Ureter (tissue), 1 donor: ENCODE results near the gene POLN. TPM values are rescaled to one million over a fixed set of nuclear protein-coding genes. Genes with fewer than 3 reads are reported as not detected.

Source experiments
- DNase-seq: peaks from one replicate; pipeline ENCODE4 v3.0.0-alpha.2; 2020; ENCODE audit warnings: low spot score
- total RNA-seq: library from RNA; stranded (reverse); gene quantifications from one replicate; pipeline ENCODE4 v1.2.4, GENCODE V29; 2023
- donor health status: DM: yes; HTN: yes; CAD: no.

POLN gene
- total RNA-seq, 1 donor from 2014 or later, result 3.1 TPM

- DNase-seq, result no peak
Observed at GRCh38 chr4:2071252-2071911, 170.5 kb downstream of the POLN start.

- DNase-seq, result no peak
Observed at GRCh38 chr4:2070421-2071251, 171.3 kb downstream of the POLN start.

GRCh38 chr4:2069986-2070385 is 171.9 kb downstream of the POLN start:
- no peak for DNase-seq

- DNase-seq, result no peak
Observed at GRCh38 chr4:2069161-2069971, 172.6 kb downstream of the POLN start.

GRCh38 chr4:2068566-2068965 is 173.4 kb downstream of the POLN start:
- no peak for DNase-seq

- DNase-seq, result no peak
Observed at GRCh38 chr4:2068198-2068470, 173.8 kb downstream of the POLN start.

GRCh38 chr4:2067446-2068197 is 174.3 kb downstream of the POLN start:
- DNase-seq, result no peak

- DNase-seq, result no peak
Observed at GRCh38 chr4:2066571-2067445, 175.1 kb downstream of the POLN start.

- DNase-seq, result no peak
Observed at GRCh38 chr4:2066011-2066551, 175.8 kb downstream of the POLN start.

GRCh38 chr4:2065106-2065930 is 176.6 kb downstream of the POLN start:
- DNase-seq, result no peak

GRCh38 chr4:2064276-2064991 is 177.5 kb downstream of the POLN start:
- no peak for DNase-seq

GRCh38 chr4:2063557-2064275 is 178.2 kb downstream of the POLN start:
- no peak for DNase-seq

GRCh38 chr4:2062808-2063524 is 179.0 kb downstream of the POLN start:
- no peak for DNase-seq

GRCh38 chr4:2062168-2062807 is 179.6 kb downstream of the POLN start:
- no peak for DNase-seq

- DNase-seq, result no peak
Observed at GRCh38 chr4:2061186-2062131, 180.5 kb downstream of the POLN start.

- no peak for DNase-seq
Observed at GRCh38 chr4:2060611-2061185, 181.2 kb downstream of the POLN start.
